WERI-Rb-1 (cell line): ENCODE data around the gene TGFBR3.

Experiments used
- DNase-seq: peaks from one replicate; pipeline ENCODE4 v3.0.0-alpha.2; 2020
- H3K27ac ChIP-seq: fragments of 250-450 bp; sonication (Bioruptor Pico); 2 replicates; pipeline ENCODE4 v1.5.1; 2020; ENCODE audit warnings: mild to moderate bottlenecking, moderate library complexity
- H3K27me3 ChIP-seq: fragments of 250-450 bp; sonication (Bioruptor Pico); 2 replicates; pipeline ENCODE4 v1.5.1; 2021; ENCODE audit warnings: mild to moderate bottlenecking, low read depth, moderate library complexity; ENCODE audit not compliant: insufficient read depth, severe bottlenecking
- H3K36me3 ChIP-seq: fragments of 250-450 bp; sonication (Bioruptor Pico); 2 replicates; pipeline ENCODE4 v1.5.1; 2020; ENCODE audit warnings: mild to moderate bottlenecking, moderate library complexity
- H3K4me3 ChIP-seq: 2 replicates; pipeline ENCODE4 v1.5.1; 2011; ENCODE audit warnings: low read depth, mild to moderate bottlenecking, control low read depth, low read length
- H3K9me3 ChIP-seq: fragments of 250-450 bp; sonication (Bioruptor Pico); 2 replicates; pipeline ENCODE4 v1.5.1; 2021; ENCODE audit warnings: mild to moderate bottlenecking, moderate library complexity; ENCODE audit not compliant: severe bottlenecking
- TF ChIP-seq, protein P1 (sequence below): IDR thresholded peaks from 2 replicates; pipeline ENCODE4 v1.5.1; 2011; ENCODE audit warnings: low read depth, mild to moderate bottlenecking, control low read depth, inconsistent platforms, low read length

Gene TGFBR3

DNA sequence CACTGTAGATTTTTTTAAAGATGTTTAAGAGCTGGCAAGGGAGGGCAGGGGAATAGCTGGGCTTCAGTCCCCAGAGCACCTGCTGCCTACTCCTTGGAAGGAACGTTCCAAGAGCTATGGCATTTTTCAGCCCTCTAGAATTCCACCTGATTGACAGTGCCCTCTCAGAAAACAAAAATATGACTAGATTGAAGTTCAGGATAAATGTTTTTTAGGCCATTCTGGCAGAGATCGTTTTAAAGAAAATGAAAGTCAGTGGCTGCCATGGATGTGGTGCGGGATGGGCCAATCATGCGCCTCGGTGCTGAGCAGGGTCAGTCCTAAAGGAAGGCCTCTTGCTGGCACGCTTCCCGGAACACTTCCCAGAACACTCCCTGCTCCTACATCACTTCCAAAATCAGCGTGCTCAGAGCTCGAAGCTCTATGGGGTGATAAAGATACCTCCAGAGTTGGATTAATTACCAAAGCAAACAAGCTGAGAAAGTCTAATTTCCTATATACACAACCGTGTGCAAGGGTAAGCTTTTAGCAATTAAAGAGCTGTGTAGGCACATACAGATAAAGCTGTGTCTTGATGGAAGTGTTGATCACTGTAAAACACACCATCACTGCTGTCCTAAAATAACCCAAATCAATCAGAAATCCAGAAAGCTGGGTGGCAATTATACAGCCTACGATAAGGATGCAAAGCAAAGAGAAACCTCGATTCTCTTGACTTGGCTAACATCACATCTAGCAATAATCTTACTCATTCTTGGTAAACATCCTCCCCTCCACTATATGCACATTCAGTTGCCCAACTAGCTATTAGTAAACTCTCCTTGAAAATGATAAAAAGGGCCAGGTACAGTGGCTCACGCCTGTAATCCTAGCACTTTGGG is 34.6 kb downstream of the TGFBR3 start:
- TF ChIP-seq, protein P1, sequence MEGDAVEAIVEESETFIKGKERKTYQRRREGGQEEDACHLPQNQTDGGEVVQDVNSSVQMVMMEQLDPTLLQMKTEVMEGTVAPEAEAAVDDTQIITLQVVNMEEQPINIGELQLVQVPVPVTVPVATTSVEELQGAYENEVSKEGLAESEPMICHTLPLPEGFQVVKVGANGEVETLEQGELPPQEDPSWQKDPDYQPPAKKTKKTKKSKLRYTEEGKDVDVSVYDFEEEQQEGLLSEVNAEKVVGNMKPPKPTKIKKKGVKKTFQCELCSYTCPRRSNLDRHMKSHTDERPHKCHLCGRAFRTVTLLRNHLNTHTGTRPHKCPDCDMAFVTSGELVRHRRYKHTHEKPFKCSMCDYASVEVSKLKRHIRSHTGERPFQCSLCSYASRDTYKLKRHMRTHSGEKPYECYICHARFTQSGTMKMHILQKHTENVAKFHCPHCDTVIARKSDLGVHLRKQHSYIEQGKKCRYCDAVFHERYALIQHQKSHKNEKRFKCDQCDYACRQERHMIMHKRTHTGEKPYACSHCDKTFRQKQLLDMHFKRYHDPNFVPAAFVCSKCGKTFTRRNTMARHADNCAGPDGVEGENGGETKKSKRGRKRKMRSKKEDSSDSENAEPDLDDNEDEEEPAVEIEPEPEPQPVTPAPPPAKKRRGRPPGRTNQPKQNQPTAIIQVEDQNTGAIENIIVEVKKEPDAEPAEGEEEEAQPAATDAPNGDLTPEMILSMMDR: no peak
- no peak overlapping the region for H3K4me3 ChIP-seq

DNA sequence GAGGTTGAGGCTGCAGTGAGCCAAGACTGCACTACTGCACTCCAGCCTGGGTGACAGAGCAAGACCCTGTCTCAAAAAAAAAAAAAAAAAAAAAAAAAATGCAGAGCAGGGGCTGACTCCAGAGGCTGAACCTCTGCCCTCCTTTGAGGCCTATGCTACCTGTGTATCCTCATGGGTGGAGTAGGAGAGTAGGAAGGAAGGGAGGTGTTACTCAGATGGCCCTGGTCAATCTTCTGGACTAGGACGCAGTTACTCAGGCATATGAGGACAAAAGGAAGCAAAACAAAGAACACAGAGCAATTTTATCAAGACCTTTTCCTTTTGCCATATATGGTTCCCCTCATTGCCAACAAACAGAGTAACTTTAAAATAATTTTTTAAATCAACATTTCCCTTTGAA is 35.2 kb downstream of the TGFBR3 start:
- no peak overlapping the region for H3K4me3 ChIP-seq
- TF ChIP-seq, protein P1: no peak
- no peaks in the 10 kb centered on the region for H3K9me3 ChIP-seq
- no peaks in the 10 kb centered on the region for H3K36me3 ChIP-seq
- no peak for DNase-seq
- no peaks in the 10 kb centered on the region for H3K27me3 ChIP-seq
- H3K27ac ChIP-seq: no peak overlapping the region

More for the DNA sequence above, 34.6 kb downstream of the TGFBR3 start:
- Histone ChIP-seq H3K36me3 (no peaks in the 10 kb centered on the region), H3K27ac (no peak overlapping the region), H3K27me3 (no peaks in the 10 kb centered on the region), H3K9me3 (no peaks in the 10 kb centered on the region)
- DNase-seq: no peak

DNA sequence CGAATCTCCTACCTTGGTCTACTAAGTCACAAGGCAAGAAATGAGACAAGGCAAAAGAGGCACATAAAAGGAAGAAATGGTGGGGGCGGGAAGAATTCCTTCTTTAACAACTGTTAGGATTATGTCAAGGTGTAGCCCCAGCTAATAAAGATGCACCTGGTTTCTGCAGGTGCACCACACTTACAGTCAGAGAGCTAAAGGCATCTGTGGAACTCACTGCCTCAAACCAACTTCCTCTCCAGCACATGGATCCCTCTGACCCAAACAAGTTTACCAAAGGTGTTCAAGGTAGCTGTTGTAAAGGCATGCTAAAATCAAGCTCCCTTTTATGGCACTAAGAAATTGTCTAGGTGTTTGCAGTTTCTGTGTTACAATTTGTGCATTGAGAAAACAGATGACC is 38.1 kb downstream of the TGFBR3 start:
- Histone ChIP-seq H3K27ac (no peak overlapping the region), H3K4me3 (no peak overlapping the region), H3K27me3 (no peaks in the 10 kb centered on the region), H3K9me3 (no peaks in the 10 kb centered on the region), H3K36me3 (no peaks in the 10 kb centered on the region)
- no peak for DNase-seq
- TF ChIP-seq, protein P1: no peak

DNA sequence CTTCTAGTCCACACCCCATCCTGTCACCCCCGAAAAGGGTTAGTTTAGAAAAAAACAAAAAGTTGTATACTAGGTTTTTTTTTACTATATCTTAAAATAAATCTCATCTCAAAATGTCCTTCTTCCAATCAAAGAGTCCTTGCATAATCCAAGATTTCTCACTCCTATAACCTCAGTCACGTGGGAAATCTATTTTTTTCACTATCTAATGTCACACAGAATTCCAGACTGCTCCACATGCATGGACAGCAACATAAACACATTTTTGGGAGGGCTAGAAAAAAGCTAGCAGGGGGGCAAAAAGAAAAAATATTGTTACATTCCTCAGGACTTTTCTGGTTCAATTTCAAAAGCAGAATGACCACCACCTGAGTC is 39.3 kb downstream of the TGFBR3 start:
- Histone ChIP-seq H3K27ac (no peak overlapping the region), H3K4me3 (no peak overlapping the region), H3K9me3 (no peaks in the 10 kb centered on the region), H3K27me3 (no peaks in the 10 kb centered on the region), H3K36me3 (no peaks in the 10 kb centered on the region)
- no peak for DNase-seq
- TF ChIP-seq, protein P1: no peak

DNA sequence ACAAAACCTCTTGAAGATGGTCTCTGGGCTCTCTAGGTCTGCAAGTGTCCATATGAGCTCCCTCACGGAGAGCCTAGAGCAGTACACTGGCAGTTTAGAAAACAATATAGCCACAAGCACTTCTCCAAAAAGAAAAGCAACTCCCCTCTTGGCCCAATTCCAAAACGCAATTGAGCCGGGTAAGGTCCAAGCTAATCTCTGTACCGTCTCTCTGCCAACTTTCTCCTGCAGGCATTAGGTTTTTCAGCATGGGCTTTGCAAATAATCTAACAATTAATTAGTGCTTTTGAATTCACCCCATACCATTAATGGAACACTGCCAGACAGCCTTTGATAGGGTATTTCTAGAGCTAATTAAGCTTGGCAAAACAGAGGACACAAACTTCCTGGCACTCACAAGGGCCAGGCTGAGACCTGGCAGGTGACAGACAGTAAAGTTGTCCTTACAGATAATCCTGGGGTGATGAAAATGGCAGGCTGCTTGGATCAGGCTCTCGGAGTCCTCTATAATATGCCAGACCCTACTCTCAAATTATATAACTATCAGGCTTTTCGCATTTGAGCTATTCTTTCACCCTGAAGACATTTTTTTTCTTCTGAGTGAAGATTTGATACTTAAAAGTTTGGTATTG is 39.8 kb downstream of the TGFBR3 start:
- no peak for DNase-seq
- TF ChIP-seq, protein P1: no peak
- H3K36me3 ChIP-seq: no peaks in the 10 kb centered on the region
- no peak overlapping the region for H3K4me3 ChIP-seq
- no peaks in the 10 kb centered on the region for H3K27me3 ChIP-seq
- H3K9me3 ChIP-seq: no peaks in the 10 kb centered on the region
- H3K27ac ChIP-seq: no peak overlapping the region
